Measurements from ENCODE around the gene PSMD6. TPM values are rescaled to one million over a fixed set of nuclear protein-coding genes. Genes with fewer than 3 reads are reported as not detected.

PSMD6 gene
- total and polyA plus RNA-seq, 8 donors = 15.8 to 98.5 (median 55.5) TPM

DNA sequence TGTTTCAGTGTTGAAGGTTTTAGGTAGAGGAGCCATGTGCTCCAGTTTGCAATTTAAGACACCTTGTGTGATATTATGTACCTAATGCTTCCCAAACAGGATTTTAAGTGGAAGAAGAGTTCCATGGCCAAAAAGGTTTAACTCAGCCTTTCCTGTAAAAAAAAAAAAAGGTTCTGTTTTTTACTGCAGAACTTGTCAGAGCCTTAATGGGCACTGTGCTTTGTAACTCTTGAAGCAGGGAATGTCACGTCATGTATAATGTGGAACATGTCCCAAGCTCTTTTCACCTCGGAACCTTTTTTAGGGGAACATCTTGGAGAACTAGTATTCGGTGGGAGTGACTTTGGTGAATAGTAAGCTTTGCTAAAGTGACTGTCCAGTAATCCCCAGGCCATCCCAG is 31.6 kb downstream of the PSMD6 start:
- intact Hi-C loops (cut with DNase I; ENCODE audit: low total_unique reads) = loop anchor here (10.0 kb wide), 1 partner anchor 77 kb away; the partner anchor contains the start of gene SCAANT1
- 80 to 96% (median 92%) methylated on average over 3 of the region's 3 CpGs for WGBS, 5 donors
- H3K36me3 ChIP-seq = peaks cover 59 to 95% (median 88%) of the 10 kb centered on the region in 4 donors
- peaks cover 0 to 8% (median 0%) of the 10 kb centered on the region in 4 donors for H3K4me1 ChIP-seq
- no peaks in the 10 kb centered on the region for H3K9me3 ChIP-seq
- H3K4me3 ChIP-seq = no peak overlapping the region
- TF ChIP-seq POLR2AphosphoS5 (IDR thresholded peaks at IDR 0.05) = no peak
- no peak for TF ChIP-seq EP300 (IDR thresholded peaks at IDR 0.05)
- TF ChIP-seq, protein P1, sequence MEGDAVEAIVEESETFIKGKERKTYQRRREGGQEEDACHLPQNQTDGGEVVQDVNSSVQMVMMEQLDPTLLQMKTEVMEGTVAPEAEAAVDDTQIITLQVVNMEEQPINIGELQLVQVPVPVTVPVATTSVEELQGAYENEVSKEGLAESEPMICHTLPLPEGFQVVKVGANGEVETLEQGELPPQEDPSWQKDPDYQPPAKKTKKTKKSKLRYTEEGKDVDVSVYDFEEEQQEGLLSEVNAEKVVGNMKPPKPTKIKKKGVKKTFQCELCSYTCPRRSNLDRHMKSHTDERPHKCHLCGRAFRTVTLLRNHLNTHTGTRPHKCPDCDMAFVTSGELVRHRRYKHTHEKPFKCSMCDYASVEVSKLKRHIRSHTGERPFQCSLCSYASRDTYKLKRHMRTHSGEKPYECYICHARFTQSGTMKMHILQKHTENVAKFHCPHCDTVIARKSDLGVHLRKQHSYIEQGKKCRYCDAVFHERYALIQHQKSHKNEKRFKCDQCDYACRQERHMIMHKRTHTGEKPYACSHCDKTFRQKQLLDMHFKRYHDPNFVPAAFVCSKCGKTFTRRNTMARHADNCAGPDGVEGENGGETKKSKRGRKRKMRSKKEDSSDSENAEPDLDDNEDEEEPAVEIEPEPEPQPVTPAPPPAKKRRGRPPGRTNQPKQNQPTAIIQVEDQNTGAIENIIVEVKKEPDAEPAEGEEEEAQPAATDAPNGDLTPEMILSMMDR (IDR thresholded peaks at IDR 0.05) = no peak
- no peak for TF ChIP-seq POLR2A (IDR thresholded peaks at IDR 0.05)
- H3K27ac ChIP-seq = no peak overlapping the region
- no peak for DNase-seq
- no peaks in the 10 kb centered on the region for H3K27me3 ChIP-seq

DNA sequence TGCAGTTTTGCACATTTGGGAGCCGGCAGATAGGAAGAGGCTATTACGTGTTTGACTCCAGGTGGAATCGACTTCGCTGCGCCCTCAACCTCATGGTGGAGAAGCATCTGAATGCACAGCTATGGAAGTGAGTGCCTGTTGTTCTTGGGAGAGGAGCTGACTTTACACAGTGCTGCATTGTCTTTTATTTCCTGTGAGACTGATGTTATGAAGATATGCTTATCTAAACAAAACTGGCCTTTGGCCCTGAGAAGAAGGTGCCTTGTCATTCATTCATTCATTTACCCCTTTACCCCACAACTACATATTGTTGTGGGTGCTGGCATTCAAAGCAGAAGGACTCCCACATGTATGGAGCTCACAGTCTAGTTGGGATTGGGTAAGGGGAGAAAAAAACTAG is 32.6 kb downstream of the PSMD6 start:
- no peak for DNase-seq
- TF ChIP-seq, protein P1 (IDR thresholded peaks at IDR 0.05) = no peak
- TF ChIP-seq POLR2A (IDR thresholded peaks at IDR 0.05) = peak in 1 of 4 donors; percentile 15
- Histone ChIP-seq H3K4me1 (peaks cover 0 to 8% (median 0%) of the 10 kb centered on the region in 4 donors), H3K9me3 (no peaks in the 10 kb centered on the region), H3K27ac (no peak overlapping the region), H3K4me3 (no peak overlapping the region), H3K27me3 (no peaks in the 10 kb centered on the region), H3K36me3 (peaks cover 59 to 93% (median 82%) of the 10 kb centered on the region in 4 donors)
- intact Hi-C loops (cut with DNase I; ENCODE audit: low total_unique reads) = loop anchor here (10.0 kb wide), 1 partner anchor 76 kb away; the partner anchor contains the start of gene SCAANT1
- 91 to 95% (median 92%) methylated on average over 5 of the region's 5 CpGs for WGBS, 5 donors

DNA sequence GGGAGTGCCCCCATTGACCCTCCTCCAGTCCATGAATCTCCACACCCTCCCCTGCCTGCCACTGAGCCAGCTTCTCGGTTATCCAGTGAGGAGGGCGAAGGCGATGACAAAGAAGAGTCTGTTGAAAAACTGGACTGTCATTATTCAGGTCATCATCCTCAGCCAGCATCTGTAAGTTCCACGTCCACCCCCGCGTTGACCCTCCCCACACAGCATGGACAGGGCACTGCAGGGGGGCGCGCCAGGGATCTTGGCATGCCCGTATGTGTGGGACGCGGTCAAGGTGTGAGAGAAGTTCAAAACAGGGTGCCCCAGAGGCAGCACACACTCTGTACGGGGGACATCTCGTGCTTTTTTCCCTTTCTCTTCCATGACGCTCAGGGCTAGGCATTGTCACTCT is 33.1 kb downstream of the PSMD6 start:
- Histone ChIP-seq H3K36me3 (peaks cover 59 to 93% (median 81%) of the 10 kb centered on the region in 4 donors), H3K27ac (no peak overlapping the region), H3K27me3 (no peaks in the 10 kb centered on the region), H3K4me3 (no peak overlapping the region), H3K4me1 (peaks cover 0 to 8% (median 0%) of the 10 kb centered on the region in 4 donors), H3K9me3 (no peaks in the 10 kb centered on the region)
- intact Hi-C loops (cut with DNase I; ENCODE audit: low total_unique reads) = loop anchor here (10.0 kb wide), 1 partner anchor 75 kb away; the partner anchor contains the start of gene SCAANT1
- no peak for DNase-seq
- WGBS, 5 donors = 93 to 97% (median 95%) methylated on average over 14 of the region's 14 CpGs
- TF ChIP-seq POLR2AphosphoS5 (IDR thresholded peaks at IDR 0.05) = no peak
- TF ChIP-seq, protein P1 (IDR thresholded peaks at IDR 0.05) = no peak
- TF ChIP-seq POLR2A (IDR thresholded peaks at IDR 0.05) = no peak
- no peak for TF ChIP-seq EP300 (IDR thresholded peaks at IDR 0.05)

DNA sequence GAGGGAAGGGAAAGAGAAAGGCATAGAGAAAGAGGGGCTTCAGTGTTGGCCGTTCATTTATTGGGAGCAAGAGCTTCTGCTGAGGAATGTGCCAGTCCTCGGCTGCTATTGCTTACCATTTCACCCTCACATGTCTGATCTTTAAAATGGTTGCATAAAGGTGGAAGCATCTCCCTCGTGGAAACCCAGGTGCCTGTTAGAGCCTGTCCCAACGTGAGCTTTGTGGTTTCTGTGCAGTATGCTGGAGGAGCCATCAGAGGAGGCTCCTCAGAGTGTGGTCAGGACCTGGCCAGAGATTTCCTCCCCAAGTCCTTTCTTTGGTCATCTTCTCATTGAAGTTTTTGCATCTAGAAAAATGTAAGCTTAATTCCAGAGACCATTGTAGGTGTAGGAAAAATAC is 34.4 kb downstream of the PSMD6 start:
- intact Hi-C loops (cut with DNase I; ENCODE audit: low total_unique reads) = no loop called here
- Histone ChIP-seq H3K9me3 (no peaks in the 10 kb centered on the region), H3K27ac (no peak overlapping the region), H3K27me3 (no peaks in the 10 kb centered on the region), H3K4me1 (peaks cover 0 to 8% (median 0%) of the 10 kb centered on the region in 4 donors), H3K4me3 (no peak overlapping the region), H3K36me3 (peaks cover 58 to 93% (median 83%) of the 10 kb centered on the region in 4 donors)
- no peak for TF ChIP-seq POLR2A (IDR thresholded peaks at IDR 0.05)
- TF ChIP-seq, protein P1 (IDR thresholded peaks at IDR 0.05) = no peak
- no peak for TF ChIP-seq EP300 (IDR thresholded peaks at IDR 0.05)
- TF ChIP-seq POLR2AphosphoS5 (IDR thresholded peaks at IDR 0.05) = no peak
- 67 to 82% (median 80%) methylated on average over 4 of the region's 4 CpGs for WGBS, 5 donors
- DNase-seq = no peak
